Dermis blood vessel endothelial cell (primary cell): Measurements from ENCODE around the gene TRAPPC2L. TPM values are rescaled to one million over a fixed set of nuclear protein-coding genes. Genes with fewer than 3 reads are reported as not detected.

Experiments used
- DNase-seq: peaks from one replicate; pipeline ENCODE4 v3.0.0; 2010
- total RNA-seq: library from RNA; depleted of rRNA; stranded (reverse); fragments of >200 nt; gene quantifications from 2 replicates; pipeline ENCODE4 v1.2.3, GENCODE V29; 2014

Gene TRAPPC2L
- total RNA-seq, 1 donor from 2014 or later, result 46.6 TPM

DNA sequence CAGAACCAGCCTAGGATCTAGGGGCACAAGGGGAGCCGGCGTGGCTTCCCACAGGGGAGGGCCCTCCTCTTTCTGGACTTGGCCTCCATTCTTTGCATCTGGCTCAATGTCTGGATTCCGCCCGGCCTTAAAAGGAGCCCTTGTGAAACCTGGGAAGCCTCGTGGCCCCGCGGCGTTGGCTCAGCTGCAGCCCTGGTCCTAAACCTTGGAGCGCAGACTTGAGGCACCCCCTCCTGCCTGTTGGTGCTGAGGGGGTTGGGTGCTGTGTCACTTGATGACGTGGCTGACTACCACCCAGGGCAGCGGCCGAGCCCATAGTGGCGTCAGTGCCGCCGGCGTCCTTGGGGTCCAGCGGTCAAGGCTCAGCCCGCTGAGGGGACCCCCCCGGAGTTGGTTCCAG, 4.4 kb downstream of the TRAPPC2L start:
- no peak for DNase-seq

DNA sequence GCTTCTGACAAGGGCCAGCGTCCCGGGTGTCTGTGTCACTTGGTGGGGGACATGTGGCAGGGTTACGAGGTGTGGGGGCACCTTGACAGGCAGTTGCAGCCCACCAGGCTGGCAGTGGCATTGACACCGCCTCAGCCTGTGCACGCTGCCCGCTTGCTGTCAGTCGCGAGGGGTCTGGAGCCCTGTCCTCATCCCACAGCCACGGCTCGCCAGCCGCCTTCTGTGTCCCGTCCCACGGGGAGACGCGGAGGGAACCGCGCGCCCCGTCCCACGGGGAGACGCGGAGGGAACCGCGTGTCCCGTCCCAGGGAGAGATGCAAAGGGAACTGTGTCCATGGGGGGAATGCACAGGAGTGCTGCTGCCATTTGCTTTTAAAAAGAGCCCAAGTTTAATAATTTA, 6.0 kb downstream of the TRAPPC2L start:
- no peak for DNase-seq

DNA sequence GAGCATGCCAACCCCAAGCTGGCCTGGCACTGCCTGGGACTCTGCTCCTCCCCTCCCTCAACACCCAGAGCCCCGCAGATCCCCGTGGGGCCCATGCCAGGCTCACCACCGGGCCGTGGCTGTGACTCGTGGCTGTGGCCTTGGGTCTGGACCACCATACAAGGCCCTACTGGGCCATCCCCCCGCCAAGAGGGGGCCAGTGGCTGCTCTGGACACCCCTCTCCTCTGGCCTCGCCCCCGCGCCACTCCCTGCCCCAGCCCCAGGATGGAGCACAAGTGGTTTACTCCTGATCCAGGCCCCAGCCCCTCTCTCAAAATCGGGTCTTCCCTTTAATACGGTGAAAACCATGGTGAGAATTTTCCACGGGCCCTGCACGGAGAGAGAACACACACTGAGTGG, 6.5 kb downstream of the TRAPPC2L start:
- DNase-seq, result no peak

DNA sequence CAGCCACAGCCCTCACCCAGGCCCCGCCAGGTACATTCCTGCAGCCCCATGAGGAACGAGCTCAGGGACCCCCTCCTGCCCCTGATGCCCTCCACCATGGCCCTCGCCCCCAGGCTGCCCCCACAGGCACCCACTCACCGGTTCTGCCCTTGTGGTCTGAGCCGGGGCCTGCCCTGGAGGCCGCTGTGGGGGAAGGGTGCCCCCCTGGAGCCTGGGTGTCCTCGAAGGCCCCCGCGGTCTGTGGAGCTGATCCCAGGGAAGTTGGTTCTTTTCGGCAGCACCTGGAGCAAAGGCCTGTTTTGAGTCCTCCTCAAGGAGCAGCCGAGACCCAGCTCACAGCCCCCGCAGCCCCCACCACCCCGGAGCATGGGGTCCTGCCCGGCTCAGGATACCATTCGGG, 7.2 kb downstream of the TRAPPC2L start:
- no peak for DNase-seq

DNA sequence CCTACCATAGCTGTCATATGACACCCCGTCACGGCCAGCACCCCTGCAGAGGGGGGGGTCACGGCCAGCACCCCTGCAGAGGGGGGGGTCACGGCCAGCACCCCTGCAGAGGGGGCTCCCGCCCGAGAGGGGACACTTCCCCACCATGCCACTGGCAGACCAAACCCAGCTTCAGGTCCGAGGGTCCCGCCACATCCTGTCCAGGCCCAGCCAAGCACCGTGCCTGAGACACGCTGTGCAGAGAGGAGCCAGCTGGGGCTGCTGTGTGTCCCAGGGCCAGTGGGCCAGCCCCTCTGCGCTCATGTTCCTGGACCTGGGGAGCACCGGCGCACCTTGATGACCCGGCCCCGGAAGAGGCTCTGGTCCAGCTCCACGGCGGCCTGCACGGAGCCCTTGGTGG, 7.6 kb downstream of the TRAPPC2L start:
- DNase-seq, result no peak

DNA sequence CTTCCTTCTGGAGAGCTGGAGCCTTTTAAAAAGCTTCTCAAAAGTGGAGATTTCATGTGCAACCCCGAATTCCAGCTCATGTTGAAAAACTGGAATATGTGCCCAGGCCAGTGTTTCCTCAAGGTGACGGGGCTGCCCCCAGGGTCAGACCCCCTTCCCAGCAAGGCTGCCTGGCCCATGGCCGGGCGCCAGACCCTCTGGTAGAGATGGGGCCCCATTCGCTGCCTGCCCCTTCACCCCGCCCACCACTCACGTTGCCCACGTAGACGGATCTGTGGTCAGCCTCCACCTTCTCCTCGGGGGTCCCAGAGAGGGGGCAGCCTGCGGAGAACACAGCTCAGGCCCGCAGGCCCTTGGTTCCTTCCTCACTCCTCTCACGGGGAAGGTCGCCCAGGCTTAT, 8.4 kb downstream of the TRAPPC2L start:
- DNase-seq, result no peak

DNA sequence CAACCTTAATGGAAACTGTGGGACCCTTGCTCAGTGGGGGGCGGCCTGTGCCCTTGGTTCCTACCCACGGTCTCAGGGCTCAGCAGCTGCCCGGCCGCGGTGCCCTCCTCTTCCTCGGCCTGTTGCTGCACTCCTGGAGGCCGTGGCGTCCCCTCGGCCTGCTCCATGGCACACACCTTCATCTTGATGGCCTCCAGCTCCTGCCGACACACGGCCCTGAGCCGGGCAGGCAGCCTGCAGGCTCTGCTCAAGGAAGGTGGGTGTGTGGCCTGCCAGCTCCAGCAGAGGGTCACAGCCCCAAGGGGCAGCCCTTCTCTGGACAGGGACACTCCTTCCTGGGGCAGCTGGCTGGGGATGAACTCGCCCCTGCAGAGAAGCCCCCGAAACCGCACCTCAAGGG, 8.8 kb downstream of the TRAPPC2L start:
- DNase-seq, result no peak

DNA sequence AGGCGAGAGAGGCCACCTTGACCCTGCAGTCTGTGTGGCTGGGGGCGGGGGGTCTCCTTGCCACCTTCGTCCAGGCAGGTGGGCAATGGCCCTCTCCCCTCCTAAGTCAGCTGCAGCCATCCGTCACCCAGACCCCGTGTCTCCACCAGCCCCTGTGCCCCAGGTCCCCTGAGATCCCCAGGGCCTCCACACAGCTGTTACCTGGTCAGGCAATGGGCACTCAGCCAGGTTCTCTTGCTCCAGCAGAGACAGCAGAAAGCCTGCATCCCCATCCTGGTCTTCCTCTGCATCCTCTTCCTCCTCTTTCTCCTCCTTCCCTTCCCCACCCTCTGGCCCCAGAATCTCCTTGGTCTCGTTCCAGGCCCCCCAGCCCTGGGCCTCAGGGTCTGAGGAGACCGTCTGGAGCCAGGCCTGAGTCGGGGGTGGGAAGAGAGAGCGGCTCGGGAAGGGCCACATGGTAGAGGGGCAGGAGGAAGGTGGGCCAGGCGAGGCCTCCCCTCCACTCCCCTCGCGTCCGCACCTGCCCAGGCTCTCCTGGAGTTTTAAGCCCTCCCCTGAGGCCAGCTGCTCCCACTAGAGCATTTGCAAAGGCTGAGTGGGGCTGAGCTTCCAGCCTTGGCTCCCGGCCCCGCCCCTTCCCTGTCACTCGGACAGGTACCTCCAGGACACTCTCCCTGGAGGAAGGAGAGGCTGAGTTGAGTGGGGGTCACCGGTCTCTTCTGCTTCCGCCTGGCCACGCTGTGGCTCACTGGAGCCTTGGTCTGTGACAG, 9.4 kb downstream of the TRAPPC2L start, which contains the start of gene PABPN1L:
PABPN1L (minus strand) TSS at position 510 of the 770 bp plus-strand sequence; CDS start at position 456, 54 bp downstream.
- no peak for DNase-seq

DNA sequence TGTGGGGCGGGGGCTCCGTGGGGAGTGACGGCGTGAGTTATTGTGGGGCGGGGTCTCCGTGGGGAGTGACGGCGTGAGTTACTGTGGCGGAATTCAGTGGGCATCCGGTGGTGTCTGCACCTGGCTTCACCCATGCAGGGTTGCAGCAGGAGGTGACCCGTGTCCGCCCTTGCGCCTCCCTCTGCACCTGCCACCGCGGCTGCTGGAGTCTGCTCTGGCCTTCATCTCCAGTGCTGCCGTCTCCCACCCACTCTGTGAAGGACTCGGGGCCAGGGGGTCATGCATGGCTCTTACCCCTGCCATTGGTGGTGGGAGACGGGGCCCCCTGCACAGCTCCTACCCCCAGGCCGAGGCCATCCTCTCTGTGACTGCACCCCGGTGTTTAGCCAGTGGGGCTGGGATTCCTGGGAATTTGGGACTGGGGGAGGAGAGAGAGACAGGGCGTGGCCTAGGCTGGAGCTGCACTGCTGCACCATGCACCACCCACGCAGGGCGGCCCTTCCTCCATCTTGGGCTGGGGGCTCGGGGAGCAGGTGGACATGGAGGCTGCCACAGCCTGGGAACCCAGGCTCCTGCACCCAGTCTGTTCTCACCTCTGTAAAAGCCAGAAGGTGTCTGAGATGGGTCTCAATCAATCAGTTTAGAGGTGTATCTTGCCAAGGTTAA, 10.8 kb downstream of the TRAPPC2L start:
- no peak for DNase-seq

DNA sequence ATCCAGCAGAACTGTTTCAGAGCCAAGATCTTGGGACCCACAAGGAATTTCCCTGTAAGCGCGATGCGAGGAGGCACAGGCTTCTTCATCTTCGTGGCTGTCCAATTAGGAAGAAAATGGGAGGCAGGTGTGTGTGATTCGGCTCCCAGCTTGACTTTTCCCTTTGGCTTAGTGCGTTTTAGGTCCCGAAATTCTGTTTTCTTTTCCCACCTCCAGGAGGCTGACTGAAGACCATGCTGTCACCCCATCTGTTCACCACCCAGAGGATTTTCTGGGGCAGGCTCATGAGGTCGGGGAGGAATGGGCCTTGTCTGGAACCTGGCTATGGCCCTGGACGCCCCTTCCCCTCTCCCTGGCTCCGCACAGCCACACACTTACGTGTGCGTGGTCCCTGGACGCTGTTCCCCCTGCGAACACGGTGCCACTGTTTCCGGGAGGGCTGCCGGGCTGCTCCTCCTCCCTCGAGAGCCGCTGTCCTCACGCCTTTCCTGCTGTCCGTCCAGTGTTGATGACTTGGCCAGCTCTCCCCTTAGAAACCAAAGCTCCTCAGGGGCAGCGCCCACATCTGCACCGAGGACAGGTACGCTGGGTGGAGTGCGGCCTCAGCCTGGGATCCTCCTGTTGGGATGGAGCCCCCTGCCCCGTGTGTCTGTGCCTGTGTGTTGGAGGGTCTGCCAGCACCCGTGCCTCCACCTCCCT, 12.2 kb downstream of the TRAPPC2L start:
- no peak for DNase-seq

DNA sequence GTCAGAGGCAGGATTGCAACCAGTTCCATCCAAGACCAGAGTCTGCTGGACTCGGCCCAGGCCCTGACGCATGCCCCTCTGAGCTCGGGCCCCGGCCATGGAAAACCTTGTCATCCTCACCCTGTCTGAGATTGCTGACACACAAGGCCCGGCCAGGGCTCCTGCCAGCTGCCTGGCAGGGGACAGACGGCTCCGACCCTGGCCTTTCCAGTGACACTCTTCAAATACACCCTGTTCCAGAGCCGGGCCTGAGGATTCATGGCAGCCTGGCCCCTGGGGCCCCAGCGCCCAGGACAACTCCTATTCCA, 12.7 kb downstream of the TRAPPC2L start:
- no peak for DNase-seq

DNA sequence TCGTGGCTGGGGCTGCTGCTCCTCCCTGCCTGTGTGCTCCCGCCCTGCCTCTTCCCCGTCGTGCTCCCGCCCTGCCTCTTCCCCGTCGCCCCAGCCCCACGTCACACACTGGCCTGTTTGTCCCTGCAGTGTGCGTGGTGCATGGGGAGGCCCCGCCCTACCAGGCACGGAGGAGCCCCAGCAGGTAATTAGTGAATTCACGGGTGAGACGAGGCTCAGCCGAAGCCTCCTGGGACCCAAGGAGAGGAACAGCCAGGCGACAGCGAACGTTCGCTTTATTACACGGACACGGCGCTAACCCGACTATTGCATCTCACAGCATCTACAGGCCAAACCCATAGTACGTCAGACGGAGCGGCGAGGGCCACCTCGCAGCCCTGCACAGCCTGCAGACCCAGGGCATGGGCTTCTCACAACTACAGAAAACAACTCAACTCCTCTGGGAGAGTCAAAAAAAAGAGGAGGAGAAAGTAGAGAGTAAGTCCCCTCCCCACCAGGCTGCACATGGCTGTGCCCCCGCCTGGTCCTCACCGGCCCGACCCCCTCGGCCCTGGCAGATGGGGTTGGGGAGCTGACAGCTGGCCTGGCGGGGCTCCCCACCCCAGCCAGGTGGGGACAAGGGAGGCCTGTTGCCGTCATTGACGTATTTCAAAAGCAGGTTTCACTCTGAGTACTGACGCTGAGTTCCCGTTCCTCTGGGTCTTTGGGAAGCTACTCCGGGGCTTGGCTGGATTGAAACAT, 13.9 kb downstream of the TRAPPC2L start:
- no peak for DNase-seq

DNA sequence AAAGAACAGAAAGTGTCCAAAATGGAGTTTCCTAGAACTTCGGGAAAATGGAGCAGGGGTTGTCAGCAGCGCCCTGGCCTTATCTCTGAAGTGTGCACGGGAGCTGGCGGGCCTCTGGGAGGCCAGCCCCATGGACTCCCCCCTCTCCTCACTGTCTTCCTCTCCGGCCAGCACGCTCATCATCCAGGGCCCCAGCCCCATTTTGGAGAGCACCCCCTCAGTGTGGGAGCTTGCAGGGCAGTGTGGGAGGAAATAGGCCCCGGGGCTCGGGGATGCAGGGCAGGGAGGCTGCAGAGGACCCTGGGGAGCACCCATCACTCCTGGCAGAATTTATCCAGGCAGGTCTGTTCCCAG, 14.4 kb downstream of the TRAPPC2L start:
- DNase-seq, result no peak

DNA sequence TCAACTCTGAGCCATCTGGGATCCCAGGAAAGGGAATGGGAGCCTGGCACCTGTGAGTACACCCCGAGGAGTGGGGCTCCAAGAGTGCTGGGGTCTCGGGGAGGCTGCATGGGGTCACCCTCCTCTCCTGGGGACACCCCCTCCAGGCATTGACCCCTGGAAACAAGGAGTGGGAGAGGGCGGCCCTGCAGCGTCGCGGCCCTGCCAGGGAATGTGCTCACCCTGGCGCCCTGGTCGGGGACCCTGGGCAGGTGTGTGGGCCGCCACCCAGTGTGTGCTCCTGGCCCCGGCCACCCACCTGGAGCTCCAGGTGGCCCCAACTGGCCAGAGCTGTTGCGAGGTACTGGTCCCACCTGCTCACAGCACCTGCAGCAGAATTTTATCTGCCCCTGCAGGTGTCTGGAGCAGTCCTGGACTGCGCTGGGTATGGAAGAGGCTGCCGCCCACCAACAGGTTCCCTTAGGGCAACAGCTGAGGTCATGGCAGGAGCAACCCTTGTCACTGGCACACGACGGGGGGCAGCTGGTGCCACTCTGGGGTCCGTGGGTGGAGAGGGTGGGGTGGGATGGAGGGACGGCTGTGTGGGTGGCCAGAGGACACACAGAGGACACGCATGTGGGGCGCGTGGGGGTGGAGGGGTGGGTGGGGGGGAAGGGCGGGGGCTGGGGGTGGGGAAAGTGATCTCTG, 14.9 kb downstream of the TRAPPC2L start:
- no peak for DNase-seq

DNA sequence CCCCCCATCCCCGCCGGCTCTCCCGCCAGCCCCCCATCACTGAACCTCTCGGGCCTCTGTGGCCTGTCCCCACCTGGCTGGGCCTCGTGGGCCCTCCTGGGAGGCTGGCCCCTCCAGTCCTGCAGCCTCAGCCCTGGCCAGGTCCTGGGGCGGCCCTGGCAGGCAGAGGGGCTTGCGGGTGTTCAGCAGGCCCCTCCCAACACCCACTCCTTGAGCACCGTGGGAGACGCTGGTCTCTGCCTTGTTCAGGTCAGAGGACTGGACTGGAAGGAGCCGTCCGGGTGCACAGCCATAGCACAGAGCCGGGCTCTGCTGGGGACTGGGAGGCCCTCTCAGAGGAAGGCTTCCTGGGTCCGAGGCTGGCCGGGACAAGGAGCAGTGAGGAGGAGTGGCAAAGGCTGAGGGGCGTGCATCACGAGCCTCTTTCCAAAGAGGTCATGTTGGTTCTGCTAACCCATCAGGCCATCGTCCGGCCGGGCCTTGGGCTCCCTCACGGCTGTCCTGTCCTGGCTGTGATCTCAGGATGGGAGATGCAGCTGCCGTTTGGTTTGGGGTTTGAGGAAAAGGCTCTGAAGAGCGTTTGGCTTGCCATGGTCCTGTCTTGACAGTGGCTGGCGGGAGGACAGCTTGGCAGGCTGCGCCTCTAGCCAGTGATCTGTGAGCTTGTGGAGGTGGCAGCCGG, 15.9 kb downstream of the TRAPPC2L start:
- DNase-seq, result no peak

DNA sequence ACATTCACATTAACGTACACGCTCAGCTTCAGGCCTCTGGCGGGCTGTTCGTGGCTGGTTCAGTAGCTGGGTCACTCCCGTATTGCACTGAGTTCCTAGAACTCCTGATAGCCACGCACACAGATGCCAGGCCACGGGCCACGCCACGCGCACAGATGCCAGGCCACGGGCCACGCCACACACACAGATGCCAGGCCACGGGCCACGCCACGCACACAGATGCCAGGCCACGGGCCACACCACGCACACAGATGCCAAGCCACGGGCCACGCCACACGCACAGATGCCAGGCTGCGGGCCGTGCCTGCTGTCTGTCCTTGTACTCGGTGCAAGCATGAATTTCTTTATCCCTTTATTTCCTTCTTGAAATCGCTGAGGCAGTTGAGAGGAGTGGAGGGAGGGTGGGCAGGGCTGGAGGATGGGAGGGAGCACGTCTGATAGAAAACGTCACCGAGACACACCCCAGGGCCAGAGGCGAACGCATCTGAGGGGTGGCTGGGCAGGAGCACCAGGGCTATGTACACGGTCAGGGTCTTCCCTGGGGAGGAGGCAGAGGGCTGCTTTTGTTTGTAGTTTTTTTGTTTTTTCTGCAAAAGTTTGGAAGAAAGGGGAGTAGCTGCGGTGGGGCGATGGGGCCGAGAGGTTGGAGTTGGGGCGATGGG, 18.1 kb downstream of the TRAPPC2L start:
- DNase-seq, result no peak

DNA sequence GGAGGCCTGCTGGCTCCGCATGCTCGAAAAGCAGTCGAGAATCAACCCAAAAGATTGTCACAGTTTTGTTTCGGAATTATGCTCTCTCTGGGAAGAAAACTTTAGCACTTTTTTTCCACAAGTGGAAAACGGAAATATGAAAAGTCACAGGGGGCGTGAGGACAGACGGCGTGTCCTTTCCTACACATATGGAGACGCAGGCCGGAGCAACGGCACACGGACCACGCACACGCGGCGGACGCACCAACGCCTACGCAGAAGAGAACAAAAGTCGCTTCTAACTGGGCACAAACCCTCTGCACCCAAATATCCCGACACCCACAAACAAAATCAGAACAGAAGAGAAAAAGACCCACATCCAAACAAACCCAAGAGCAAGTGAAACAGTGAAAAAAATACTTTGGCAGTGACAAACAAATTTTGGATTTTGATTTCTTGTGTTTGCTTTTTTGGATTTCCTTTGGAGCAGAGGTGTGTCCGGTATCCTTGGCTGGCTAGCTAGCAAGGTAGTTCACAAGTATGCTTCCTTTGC, 18.8 kb downstream of the TRAPPC2L start:
- DNase-seq, result no peak

DNA sequence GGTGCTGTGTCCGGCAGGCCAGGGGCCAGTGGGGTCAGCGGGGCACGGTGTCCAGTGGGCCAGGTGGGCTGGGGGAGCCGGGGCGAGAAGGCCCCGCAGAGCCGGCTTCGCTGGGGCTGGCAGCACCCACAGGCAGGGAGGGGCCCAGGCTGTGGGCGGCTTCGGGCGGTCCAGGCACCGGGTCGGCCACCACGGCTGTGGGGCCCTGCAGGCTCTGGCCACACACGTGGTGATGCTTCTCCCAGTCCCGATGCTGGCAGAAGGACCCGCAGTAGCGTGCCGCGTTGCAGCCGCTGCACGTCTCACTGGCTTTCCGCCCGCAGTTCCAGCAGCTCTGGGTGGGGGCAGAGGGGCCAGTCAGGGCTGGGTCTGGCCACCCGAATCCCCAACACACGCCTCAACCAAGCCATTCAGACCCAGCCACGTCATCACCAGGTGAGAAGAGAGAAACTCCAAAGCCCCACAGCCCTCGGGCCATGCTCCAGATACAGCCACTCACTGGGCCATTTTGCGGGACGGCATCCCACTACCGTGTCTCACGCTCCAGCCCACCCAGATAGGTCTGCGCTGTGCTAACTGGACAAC, 20.1 kb downstream of the TRAPPC2L start:
- no peak for DNase-seq

DNA sequence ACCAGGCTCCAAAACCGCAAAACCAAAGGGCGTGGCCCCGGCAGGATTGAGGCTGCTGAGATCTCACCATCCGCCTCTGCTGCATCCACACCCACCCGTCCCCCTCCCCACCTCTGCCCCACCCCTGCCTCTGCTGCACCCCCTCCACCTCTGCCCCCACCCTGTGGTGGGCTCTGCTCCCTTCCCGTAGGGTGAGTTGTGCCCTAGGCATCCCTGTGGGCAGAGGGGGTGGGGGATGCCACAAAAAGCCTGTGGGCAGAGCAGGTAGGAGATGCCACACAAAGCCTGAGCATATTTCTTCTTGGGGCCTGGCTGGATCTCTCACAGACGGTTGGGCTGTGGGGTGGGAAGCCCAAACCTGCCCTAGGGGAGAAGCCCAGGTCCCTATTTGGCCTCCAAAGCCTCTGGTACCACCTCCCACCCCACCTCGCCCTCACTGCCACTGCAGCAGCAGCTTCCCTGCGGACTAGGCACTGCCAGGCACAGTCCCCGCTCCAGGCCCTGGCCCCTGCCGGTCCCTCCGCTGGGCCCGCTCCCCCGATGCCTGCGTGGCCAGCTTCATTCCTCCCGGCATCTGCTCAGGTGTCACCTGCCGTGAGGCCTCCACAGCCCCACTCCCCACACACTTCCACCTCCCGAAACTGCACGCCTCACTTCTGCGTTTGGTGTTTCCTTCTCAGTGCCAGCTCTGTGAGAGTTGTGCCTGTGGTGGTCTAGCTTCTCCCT, 20.8 kb downstream of the TRAPPC2L start:
- DNase-seq, result no peak

DNA sequence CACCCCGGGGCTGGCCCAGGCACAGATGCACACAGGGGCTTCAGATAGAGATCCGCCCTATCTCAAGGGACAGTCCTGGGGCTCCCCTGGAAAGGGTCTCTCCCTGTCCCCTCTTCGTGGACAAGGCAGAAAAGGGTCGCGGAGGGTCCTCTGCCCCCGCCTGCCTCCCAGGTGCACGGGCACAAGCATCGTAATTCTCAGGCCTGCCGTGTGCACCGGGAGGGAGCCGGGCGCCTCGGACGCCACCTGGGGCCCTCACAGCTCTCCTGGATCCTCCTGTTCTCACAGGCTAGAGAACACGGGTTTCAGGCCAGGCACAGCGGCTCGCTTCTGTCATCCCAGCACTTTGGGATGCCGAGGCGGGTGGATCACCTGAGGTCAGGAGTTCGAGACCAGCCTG, 21.4 kb downstream of the TRAPPC2L start:
- no peak for DNase-seq
